Measurements from ENCODE around the gene TPSAB1.

DNA sequence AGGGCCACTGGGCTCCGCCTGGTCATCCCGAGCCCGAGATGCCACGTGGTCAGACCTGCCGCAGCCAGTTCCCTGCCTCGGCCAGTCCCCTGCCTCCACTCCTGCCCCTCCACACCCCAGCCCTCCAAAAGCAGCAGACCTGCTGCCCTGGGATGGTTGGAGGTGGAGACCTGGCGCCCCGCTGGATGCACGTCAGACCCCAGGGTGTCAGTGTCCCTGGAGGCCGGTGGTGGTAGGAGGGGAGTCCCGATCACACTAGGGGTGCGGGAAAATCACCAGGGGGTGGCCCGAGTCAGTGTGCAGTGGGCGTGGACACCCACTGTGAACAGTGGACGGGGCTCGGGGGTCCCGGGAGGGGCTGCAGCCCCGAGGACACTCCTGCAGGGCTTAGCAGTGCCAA is 42.3 kb upstream of the TPSAB1 start:
- TF ChIP-seq YY1 (IDR thresholded peaks at IDR 0.05) (no peak), CTCF (IDR thresholded peaks at IDR 0.05; ENCODE audit: low read depth, low read length, missing input control) (no peak), SP1 (IDR thresholded peaks at IDR 0.05) (no peak), FOXA1 (IDR thresholded peaks at IDR 0.05) (no peak), RAD21 (IDR thresholded peaks at IDR 0.05) (no peak), REST (IDR thresholded peaks at IDR 0.05) (no peak), RXRA (IDR thresholded peaks at IDR 0.05) (no peak)
